SK-N-MC (cell line): ENCODE data around the gene SLC6A2.
"Not testable (repeated sequence)": the region's sequence is repeated elsewhere in the genome, so short reads cannot be mapped to it uniquely, and the experiment has no call there.

Experiments used
- DNase-seq: peaks from one replicate; pipeline ENCODE4 v3.0.0-alpha.2; 2011; ENCODE audit warnings: low read depth, low spot score
- H3K27ac ChIP-seq: fragments of 200-600 bp; sonication (generic); 2 replicates; pipeline ENCODE4 v1.5.1; 2016; ENCODE audit warnings: mixed run types
- H3K36me3 ChIP-seq: fragments of 200-600 bp; sonication (generic); 2 replicates; pipeline ENCODE4 v1.6.1; 2017; ENCODE audit warnings: antibody characterized with exemption, low read length, mixed read lengths; ENCODE audit not compliant: insufficient read depth
- H3K4me3 ChIP-seq: fragments of 200-600 bp; sonication (generic); 2 replicates; pipeline ENCODE4 v1.5.1; 2016
- H3K9ac ChIP-seq: fragments of 200-600 bp; sonication (generic); 2 replicates; pipeline ENCODE4 v1.8.0; 2017; ENCODE audit warnings: mixed run types, mixed read lengths; ENCODE audit not compliant: insufficient read length
- H3K9me3 ChIP-seq: fragments of 200-600 bp; sonication (generic); 2 replicates; pipeline ENCODE4 v1.6.1; 2017; ENCODE audit warnings: low read depth, mild to moderate bottlenecking, antibody characterized with exemption, low read length, moderate library complexity, mixed read lengths
- EZH2 ChIP-seq: fragments of 200-600 bp; sonication (generic); IDR thresholded peaks from one replicate; pipeline ENCODE4 v1.6.1; 2017; ENCODE audit warnings: antibody characterized with exemption
- FOXP2 ChIP-seq: optimal IDR thresholded peaks from 2 replicates; pipeline ENCODE3; 2011; ENCODE audit warnings: mild to moderate bottlenecking, moderate library complexity; ENCODE audit not compliant: insufficient read depth; ENCODE audit errors: extremely low read length, control extremely low read depth
- POLR2AphosphoS5 ChIP-seq: IDR thresholded peaks from 2 replicates; pipeline ENCODE4 v1.6.1; 2012; ENCODE audit warnings: mild to moderate bottlenecking, low read depth, low read length, borderline replicate concordance

The SLC6A2 gene

GRCh38 chr16:55655897-55656681 lies at the start of gene SLC6A2:
TSS of gene SLC6A2 (plus strand) at chr16:55655988. CDS start at chr16:55656695, 707 bp downstream.
- Histone ChIP-seq H3K9me3 (no peaks in the 10 kb centered on the region), H3K36me3 (no peaks in the 10 kb centered on the region), H3K9ac (no peak within 1 kb of the TSS), H3K27ac (no peak within 1 kb of the TSS), H3K4me3 (no peak within 1 kb of the TSS)
- TF ChIP-seq FOXP2, result no peak
- TF ChIP-seq EZH2, result no peak
- no peak for TF ChIP-seq POLR2AphosphoS5
- no peak for DNase-seq

- Histone ChIP-seq H3K36me3 (no peaks in the 10 kb centered on the region), H3K27ac (no peak overlapping the region), H3K9me3 (no peaks in the 10 kb centered on the region), H3K9ac (no peak overlapping the region), H3K4me3 (no peak overlapping the region)
- no peak for DNase-seq
- TF ChIP-seq POLR2AphosphoS5 (no peak), EZH2 (no peak), FOXP2 (no peak)
Observed at GRCh38 chr16:55613613-55614335, 42.0 kb upstream of the SLC6A2 start.

- H3K36me3 ChIP-seq, result no peaks in the 10 kb centered on the region
Observed at GRCh38 chr16:55615071-55615470, 40.7 kb upstream of the SLC6A2 start.

GRCh38 chr16:55615670-55616069 lies 40.1 kb upstream of the SLC6A2 start:
- not testable (repeated sequence) for DNase-seq, H3K36me3 ChIP-seq, H3K4me3 ChIP-seq, H3K27ac ChIP-seq, H3K9ac ChIP-seq, H3K9me3 ChIP-seq

More at GRCh38 chr16:55615071-55615470, 40.7 kb upstream of the SLC6A2 start:
- Histone ChIP-seq H3K4me3 (no peak overlapping the region), H3K9ac (no peak overlapping the region), H3K27ac (no peak overlapping the region), H3K9me3 (no peaks in the 10 kb centered on the region)
- no peak for TF ChIP-seq POLR2AphosphoS5
- TF ChIP-seq FOXP2, result no peak
- TF ChIP-seq EZH2, result no peak
- DNase-seq, result no peak

GRCh38 chr16:55621771-55622170 lies 34.0 kb upstream of the SLC6A2 start:
- H3K36me3 ChIP-seq, result no peaks in the 10 kb centered on the region
- TF ChIP-seq FOXP2, result no peak
- no peak for TF ChIP-seq POLR2AphosphoS5
- TF ChIP-seq EZH2, result no peak
- H3K27ac ChIP-seq, result no peak overlapping the region
- no peaks in the 10 kb centered on the region for H3K9me3 ChIP-seq
- no peak overlapping the region for H3K9ac ChIP-seq
- DNase-seq, result no peak
- H3K4me3 ChIP-seq, result no peak overlapping the region

GRCh38 chr16:55622272-55622671 lies 33.5 kb upstream of the SLC6A2 start:
- Histone ChIP-seq H3K9ac (no peak overlapping the region), H3K27ac (no peak overlapping the region), H3K36me3 (no peaks in the 10 kb centered on the region), H3K9me3 (no peaks in the 10 kb centered on the region), H3K4me3 (no peak overlapping the region)
- DNase-seq, result no peak
- TF ChIP-seq POLR2AphosphoS5 (no peak), EZH2 (no peak), FOXP2 (no peak)

GRCh38 chr16:55622930-55623561 lies 32.7 kb upstream of the SLC6A2 start:
- no peak overlapping the region for H3K9ac ChIP-seq
- DNase-seq, result no peak
- no peaks in the 10 kb centered on the region for H3K9me3 ChIP-seq
- no peak overlapping the region for H3K4me3 ChIP-seq
- H3K27ac ChIP-seq, result no peak overlapping the region
- no peak for TF ChIP-seq FOXP2
- no peak for TF ChIP-seq POLR2AphosphoS5
- no peak for TF ChIP-seq EZH2
- no peaks in the 10 kb centered on the region for H3K36me3 ChIP-seq

- TF ChIP-seq POLR2AphosphoS5, result no peak
- TF ChIP-seq EZH2, result no peak
- no peak for TF ChIP-seq FOXP2
- Histone ChIP-seq H3K9ac (no peak overlapping the region), H3K9me3 (no peaks in the 10 kb centered on the region), H3K27ac (no peak overlapping the region), H3K4me3 (no peak overlapping the region), H3K36me3 (no peaks in the 10 kb centered on the region)
- no peak for DNase-seq
Observed at GRCh38 chr16:55623640-55624039, 32.1 kb upstream of the SLC6A2 start.
